Type B pancreatic cell (in vitro differentiated cells): ENCODE results near the gene FBXO40. TPM values are rescaled to one million over a fixed set of nuclear protein-coding genes. Genes with fewer than 3 reads are reported as not detected.

Source experiments
- DNase-seq: peaks from one replicate; pipeline ENCODE4 v3.0.0; 2021; ENCODE audit warnings: mixed read lengths; ENCODE audit not compliant: unreplicated experiment; ENCODE audit errors: extremely low spot score
- H3K27ac Mint-ChIP-seq: 2 replicates; pipeline ENCODE4 v1.8.0; 2021; ENCODE audit warnings: mild to moderate bottlenecking, mixed read lengths
- H3K27me3 Mint-ChIP-seq: 2 replicates; pipeline ENCODE4 v1.8.0; 2021; ENCODE audit warnings: mixed read lengths
- H3K36me3 Mint-ChIP-seq: 2 replicates; pipeline ENCODE4 v1.8.0; 2021; ENCODE audit warnings: mixed read lengths
- H3K4me1 Mint-ChIP-seq: one replicate; pipeline ENCODE4 v1.8.0; 2021; ENCODE audit warnings: mixed read lengths; ENCODE audit not compliant: unreplicated experiment
- H3K4me3 Mint-ChIP-seq: 2 replicates; pipeline ENCODE4 v1.8.0; 2021; ENCODE audit warnings: mild to moderate bottlenecking, mixed read lengths
- H3K9me3 Mint-ChIP-seq: 2 replicates; pipeline ENCODE4 v1.8.0; 2021; ENCODE audit warnings: mixed read lengths
- CTCF ChIP-seq: fragments of 200-600 bp; sonication (generic); conservative IDR thresholded peaks from 2 replicates; pipeline ENCODE4 v1.5.0; 2021; ENCODE audit warnings: antibody characterized with exemption, mild to moderate bottlenecking
- total RNA-seq: library from RNA; stranded (reverse); gene quantifications from 2 replicates; pipeline ENCODE4 v1.2.1, GENCODE V29; 2021; ENCODE audit warnings: low replicate concordance

FBXO40 gene
- total RNA-seq, 1 donor from 2014 or later: not detected

DNA sequence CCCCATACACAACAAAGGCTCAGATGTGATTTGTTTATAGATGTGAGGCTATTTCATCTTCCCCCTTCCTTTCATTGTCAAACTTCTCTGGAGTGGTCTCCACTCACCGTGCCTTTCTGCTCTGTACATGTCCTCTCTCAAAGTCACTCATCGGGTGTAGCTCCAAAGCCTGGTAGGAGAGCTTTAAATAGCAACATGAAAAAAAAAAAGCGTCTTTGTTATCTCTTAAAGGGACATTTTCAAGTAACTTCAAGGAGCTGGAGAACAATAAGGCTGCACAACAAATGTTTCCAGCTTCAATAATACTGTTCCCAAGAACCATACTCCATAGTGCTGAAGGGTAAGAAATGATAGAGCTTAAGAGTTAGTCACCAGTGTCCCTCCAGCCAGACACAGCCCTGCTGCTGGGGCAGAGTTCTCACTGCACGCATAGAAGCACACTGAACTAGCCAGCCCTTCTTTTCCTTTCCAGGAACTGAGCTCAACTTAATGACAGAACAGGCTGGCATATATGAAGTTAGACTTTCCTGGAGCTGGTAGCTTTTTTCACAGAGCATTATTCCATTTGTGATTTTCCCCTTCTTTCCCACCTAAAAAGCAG is 8.1 kb downstream of the FBXO40 start:
- Mint-ChIP-seq H3K36me3 (no peaks in the 10 kb centered on the region), H3K27ac (no peak overlapping the region), H3K27me3 (no peaks in the 10 kb centered on the region), H3K4me3 (no peak overlapping the region), H3K4me1 (no peaks in the 10 kb centered on the region), H3K9me3 (no peaks in the 10 kb centered on the region)
- no peak for DNase-seq
- no peak for TF ChIP-seq CTCF

- no peak overlapping the region for H3K27ac Mint-ChIP-seq
- no peak overlapping the region for H3K4me3 Mint-ChIP-seq
- no peaks in the 10 kb centered on the region for H3K9me3 Mint-ChIP-seq
- no peak for TF ChIP-seq CTCF
- DNase-seq: no peak
- no peaks in the 10 kb centered on the region for H3K27me3 Mint-ChIP-seq
- no peaks in the 10 kb centered on the region for H3K36me3 Mint-ChIP-seq
- no peaks in the 10 kb centered on the region for H3K4me1 Mint-ChIP-seq
These were observed 11.6 kb downstream of the FBXO40 start for GRCh38 chr3:121604759-121605158.

GRCh38 chr3:121606106-121606505 is 12.9 kb downstream of the FBXO40 start:
- Mint-ChIP-seq H3K4me3 (no peak overlapping the region), H3K36me3 (no peaks in the 10 kb centered on the region)

GRCh38 chr3:121619691-121620090 is 26.5 kb downstream of the FBXO40 start:
- no peaks in the 10 kb centered on the region for H3K4me1 Mint-ChIP-seq
- no peak overlapping the region for H3K4me3 Mint-ChIP-seq
- no peaks in the 10 kb centered on the region for H3K36me3 Mint-ChIP-seq
- peaks cover 4% of the 10 kb centered on the region for H3K27me3 Mint-ChIP-seq
- DNase-seq: no peak
- no peaks in the 10 kb centered on the region for H3K9me3 Mint-ChIP-seq
- no peak for TF ChIP-seq CTCF
- H3K27ac Mint-ChIP-seq: no peak overlapping the region

More at GRCh38 chr3:121606106-121606505, 12.9 kb downstream of the FBXO40 start:
- Mint-ChIP-seq H3K9me3 (no peaks in the 10 kb centered on the region), H3K27me3 (no peaks in the 10 kb centered on the region), H3K4me1 (no peaks in the 10 kb centered on the region), H3K27ac (no peak overlapping the region)
- TF ChIP-seq CTCF: no peak
- DNase-seq: no peak

- peaks cover 4% of the 10 kb centered on the region for H3K27me3 Mint-ChIP-seq
- no peak overlapping the region for H3K4me3 Mint-ChIP-seq
- no peak for TF ChIP-seq CTCF
- no peak for DNase-seq
- H3K9me3 Mint-ChIP-seq: no peaks in the 10 kb centered on the region
- H3K4me1 Mint-ChIP-seq: no peaks in the 10 kb centered on the region
- H3K36me3 Mint-ChIP-seq: no peaks in the 10 kb centered on the region
- H3K27ac Mint-ChIP-seq: no peak overlapping the region
These were observed 28.3 kb downstream of the FBXO40 start for GRCh38 chr3:121621491-121621890.
